Heart left ventricle (tissue), 16 donors: ENCODE results near the gene ADAM8. TPM values are rescaled to one million over a fixed set of nuclear protein-coding genes. Genes with fewer than 3 reads are reported as not detected.

Experiments used
- ATAC-seq, 4 donors: fragments of 200-7000 bp; cut with Tn5 transposase; one replicate each; pipeline ENCODE4 v1.9.1; 2020 to 2022; ENCODE audit warnings: moderate library complexity in 4 of 4, mild to moderate bottlenecking in 3 of 4, moderate number of reproducible peaks in 1 of 4
- DNase-seq, 5 donors: peaks; one replicate each; pipeline ENCODE4 v3.0.0-alpha.2; 2020
- H3K27ac ChIP-seq, 12 donors: fragments of 200-600 bp; sonication (generic) in 4 of 12; one replicate each; pipeline versions ENCODE4 v1.5.0 to v1.8.0; 2016 to 2022; ENCODE audit warnings: mild to moderate bottlenecking in 2 of 12
- H3K27me3 ChIP-seq, 9 donors: fragments of 200-600 bp; sonication (generic) in 2 of 9; one replicate each; pipeline versions ENCODE4 v1.5.1 to v1.8.0; 2016 to 2022; ENCODE audit warnings: mild to moderate bottlenecking in 3 of 9
- H3K36me3 ChIP-seq, 9 donors: fragments of 200-600 bp; sonication (generic) in 2 of 9; one replicate each; pipeline versions ENCODE4 v1.5.0 to v1.8.0; 2018 to 2022; ENCODE audit warnings: mild to moderate bottlenecking in 2 of 9
- H3K4me1 ChIP-seq, 12 donors: fragments of 200-600 bp; sonication (generic) in 4 of 12; one replicate each; pipeline versions ENCODE4 v1.5.0 to v1.8.0; 2016 to 2022; ENCODE audit warnings: mild to moderate bottlenecking in 3 of 12
- H3K4me3 ChIP-seq, 12 donors: fragments of 200-600 bp; sonication (generic) in 4 of 12; one replicate each; pipeline versions ENCODE4 v1.5.0 to v1.8.0; 2017 to 2022; ENCODE audit warnings: mild to moderate bottlenecking in 9 of 12, moderate library complexity in 4 of 12
- H3K9me3 ChIP-seq, 12 donors: fragments of 200-600 bp; sonication (generic) in 4 of 12; one replicate each; pipeline versions ENCODE4 v1.5.0 to v1.8.0; 2016 to 2022; ENCODE audit warnings: mild to moderate bottlenecking in 1 of 12
- CTCF ChIP-seq, 12 donors: fragments of 200-600 bp; sonication (generic) in 4 of 12; IDR thresholded peaks; one replicate each; pipeline versions ENCODE4 v1.5.0 to v1.8.0; 2018 to 2022; ENCODE audit warnings: antibody characterized with exemption in 12 of 12, mild to moderate bottlenecking in 5 of 12
- POLR2A ChIP-seq, 2 donors: fragments of 450-650 bp; IDR thresholded peaks; one replicate each; pipeline ENCODE4 v1.6.1; 2017; ENCODE audit warnings: antibody characterized with exemption in 2 of 2, mild to moderate bottlenecking in 2 of 2, moderate library complexity in 2 of 2
- WGBS, 4 donors: extraction: QIAGEN DNeasy Blood & Tissue Kit in 2 of 4; methylation state at CpG; one replicate each; pipeline versions ENCODE4 v1.1.5 to v1.1.7; 2013 to 2018; 5-methylcytosine and 5-hydroxymethylcytosine counted together
- intact Hi-C, 10 donors: fragments of 100-400 bp; cut with DNase I; formaldehyde crosslinking; loops; one replicate each; pipeline versions ENCODE4 v1.11.1 to v1.14.2; 2022
- polyA plus RNA-seq, 2 donors: library from polyadenylated mRNA; stranded (reverse); fragments of 200-250 nt; gene quantifications; one replicate each; pipeline ENCODE4 v1.2.3, GENCODE V29; 2013
- total RNA-seq, 9 donors: library from RNA; depleted of rRNA in 2 of 9; stranded (reverse); fragments of >200 nt in 2 of 9; fragmentation: NEBNext Ultra II Directional in 3 of 9; extraction: Animal tissue kit (Norgen Biotek cat#: 25700) in 3 of 9; gene quantifications; one replicate each; pipeline versions ENCODE4 v1.1.0 to v1.2.4, GENCODE V29; 2016 to 2023
- donor health status: ischemic (EF 13 %, LVEDD 7.1; RV severe dilation, severe dysfunction).
- donor health status: healthy with polysubstance abuse.
- donor health status: DM: no; HTN: yes; CAD: no.
- donor health status: DM: no; HTN: no; CAD: no.
- donor health status: ischemic (EF 25% LVEDD 6.9; RV normal size, moderate dysfunction).
- donor health status: ischemic (EF 25% LVEDD 5.7; RV mildly dilated, moderate dysfunction).
- donor health status: healthy.
- donor health status: DM: yes; HTN: yes; CAD: no.
- donor health status: ischemic (EF 35%, LVEDD 5.7; RV mildly dilated, moderate dysfunction).
- donor health status: nonischemic (EF 11% LVEDD 7.7; RV severe dilation, severe dysfunction).
- donor health status: DM: yes; HTN: yes; CAD: no.
- donor health status: PGD.
- donor health status: ischemic (EF 29% LVEDD 5.4; RV normal size, mild dysfunction).
- donor health status: nonischemic (EF 23%, LVEDD 6.1; RV moderate dilation, normal function).

Gene ADAM8
- total and polyA plus RNA-seq, 11 donors, result 0.50 to 10.3 (median 1.6) TPM

- peak overlapping the region in 1 of 12 donors; percentile 17 for H3K4me3 ChIP-seq
- no peak for TF ChIP-seq CTCF (IDR thresholded peaks at IDR 0.05)
- TF ChIP-seq POLR2A (IDR thresholded peaks at IDR 0.05), result no peak
- whole genome bisulfite sequencing, 4 donors, result 4 to 6% (median 5%) methylated on average over 42 to 58 of the region's 58 CpGs
- DNase-seq (no peak), ATAC-seq (no peak)
- H3K36me3 ChIP-seq, result no peaks in the 10 kb centered on the region
- no peaks in the 10 kb centered on the region for H3K9me3 ChIP-seq
- H3K27me3 ChIP-seq, result peaks cover 52 to 91% (median 74%) of the 10 kb centered on the region in 9 donors
- no peak overlapping the region for H3K27ac ChIP-seq
- H3K4me1 ChIP-seq, result peaks cover 0 to 18% (median 0%) of the 10 kb centered on the region in 12 donors
- intact Hi-C loops, result no loop called here
Observed at GRCh38 chr10:133229265-133230043, 47.2 kb downstream of the ADAM8 start.

GRCh38 chr10:133227256-133227655 is 49.4 kb downstream of the ADAM8 start:
- Histone ChIP-seq H3K9me3 (no peaks in the 10 kb centered on the region), H3K27ac (no peak overlapping the region), H3K27me3 (peaks cover 42 to 77% (median 61%) of the 10 kb centered on the region in 9 donors), H3K36me3 (no peaks in the 10 kb centered on the region), H3K4me3 (no peak overlapping the region), H3K4me1 (peaks cover 0 to 18% (median 0%) of the 10 kb centered on the region in 12 donors)
- ATAC-seq (peak in 1 of 4 donors; percentile 17), DNase-seq (no peak)
- intact Hi-C loops, result no loop called here
- TF ChIP-seq CTCF (IDR thresholded peaks at IDR 0.05) (no peak), POLR2A (IDR thresholded peaks at IDR 0.05) (no peak)
- WGBS, 4 donors, result 83 to 90% (median 87%) methylated on average over 21 of the region's 21 CpGs

- no peaks in the 10 kb centered on the region for H3K36me3 ChIP-seq
- peaks cover 32 to 70% (median 53%) of the 10 kb centered on the region in 9 donors for H3K27me3 ChIP-seq
- H3K4me1 ChIP-seq, result peaks cover 0 to 18% (median 0%) of the 10 kb centered on the region in 12 donors
- H3K4me3 ChIP-seq, result no peak overlapping the region
- no peak overlapping the region for H3K27ac ChIP-seq
- DNase-seq (no peak), ATAC-seq (no peak)
- 52 to 68% (median 58%) methylated on average over 22 to 30 of the region's 30 CpGs for WGBS, 4 donors
- no peak for TF ChIP-seq CTCF (IDR thresholded peaks at IDR 0.05)
- TF ChIP-seq POLR2A (IDR thresholded peaks at IDR 0.05), result no peak
- H3K9me3 ChIP-seq, result no peaks in the 10 kb centered on the region
- intact Hi-C loops, result no loop called here
Observed at GRCh38 chr10:133226251-133226808, 50.3 kb downstream of the ADAM8 start.

GRCh38 chr10:133225707-133226191 is 50.9 kb downstream of the ADAM8 start:
- no peak overlapping the region for H3K4me3 ChIP-seq
- 83 to 89% (median 85%) methylated on average over 21 to 23 of the region's 23 CpGs for WGBS, 4 donors
- no peaks in the 10 kb centered on the region for H3K36me3 ChIP-seq
- H3K4me1 ChIP-seq, result peaks cover 0 to 16% (median 0%) of the 10 kb centered on the region in 12 donors
- DNase-seq (no peak), ATAC-seq (no peak)
- H3K27ac ChIP-seq, result no peak overlapping the region
- H3K27me3 ChIP-seq, result peaks cover 32 to 72% (median 50%) of the 10 kb centered on the region in 9 donors
- TF ChIP-seq CTCF (IDR thresholded peaks at IDR 0.05), result no peak
- no peak for TF ChIP-seq POLR2A (IDR thresholded peaks at IDR 0.05)
- no peaks in the 10 kb centered on the region for H3K9me3 ChIP-seq
- intact Hi-C loops, result no loop called here
